ENCODE measurements around the gene COL4A6.

The COL4A6 gene

DNA sequence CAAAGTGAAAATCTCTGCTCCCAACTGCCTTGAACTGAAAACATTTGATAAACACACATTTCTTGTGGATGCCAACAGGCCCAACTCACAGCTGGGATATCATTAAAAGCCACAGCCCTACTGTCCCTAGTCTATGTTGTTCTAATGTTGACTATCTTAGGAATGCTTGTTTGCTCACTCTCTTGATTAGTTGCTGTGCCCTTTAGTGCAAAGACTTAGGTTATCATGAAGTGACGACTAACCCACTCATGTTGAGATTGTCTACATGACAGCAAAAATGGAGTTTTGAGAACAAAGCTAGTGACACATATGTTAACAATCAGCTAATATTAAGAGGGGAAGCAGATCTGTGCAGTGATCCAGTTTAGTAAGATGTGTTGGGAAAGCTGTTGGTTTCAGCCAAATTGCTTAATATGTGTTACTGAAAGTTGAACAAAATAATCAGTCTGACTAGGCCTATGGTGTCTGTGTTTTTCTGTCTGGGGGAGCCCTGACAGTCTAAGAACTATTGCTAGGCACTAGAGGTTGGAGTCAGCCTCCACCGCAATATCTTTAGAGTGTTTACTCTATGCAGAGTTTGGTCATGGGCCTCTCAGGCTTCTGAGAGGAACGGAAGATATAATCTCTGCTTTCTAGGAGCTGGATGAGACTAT is 221.2 kb downstream of the COL4A6 start:
- no peak for DNase-seq

DNA sequence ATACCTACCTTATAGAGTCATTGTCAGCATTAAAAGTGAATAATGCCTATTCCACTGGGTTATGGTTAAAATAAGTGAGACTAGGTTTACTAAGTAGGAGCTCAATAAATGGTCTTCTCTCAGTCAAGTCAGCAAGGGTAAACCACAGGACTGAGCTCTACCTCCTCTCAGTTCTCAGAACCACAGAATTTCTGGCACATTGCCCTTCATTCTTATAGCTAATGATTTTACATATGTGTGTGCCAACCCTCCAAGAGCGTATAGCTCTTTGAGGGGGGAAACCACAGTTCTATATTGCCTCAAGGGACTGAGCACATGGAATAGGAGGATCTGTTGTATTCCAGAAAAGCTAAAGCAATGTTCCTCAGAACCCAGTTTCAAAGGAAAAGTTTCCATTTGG is 221.8 kb downstream of the COL4A6 start:
- DNase-seq = no peak

- no peak for DNase-seq
Observed at GRCh38 chrX:108211301-108211700, 226.9 kb downstream of the COL4A6 start.

DNA sequence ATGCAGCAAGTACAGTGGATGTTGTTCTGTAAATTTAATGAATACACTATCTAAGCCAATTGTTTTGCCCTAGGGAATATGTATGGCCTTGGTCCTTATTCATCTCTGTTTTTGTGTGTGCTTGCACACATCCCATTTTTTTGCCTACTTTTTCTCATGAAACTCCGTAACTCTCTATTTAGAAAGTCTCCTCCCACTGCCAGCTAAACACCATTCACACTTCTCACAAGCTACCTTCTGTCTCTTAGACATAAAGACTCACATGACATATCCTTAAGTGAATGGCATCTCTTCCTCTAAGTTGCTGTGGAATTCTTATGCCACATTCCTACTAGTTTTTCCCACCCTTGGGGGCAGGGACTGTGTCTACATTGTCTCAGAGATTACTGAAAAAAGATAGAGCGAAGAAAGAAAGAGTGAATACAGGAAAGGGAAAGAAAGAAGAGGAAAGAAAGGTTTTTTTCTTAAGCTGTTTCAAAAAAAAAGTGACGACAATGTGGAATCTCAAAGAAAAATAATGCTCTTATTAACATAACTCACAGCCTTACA is 229.1 kb downstream of the COL4A6 start:
- no peak for DNase-seq

DNA sequence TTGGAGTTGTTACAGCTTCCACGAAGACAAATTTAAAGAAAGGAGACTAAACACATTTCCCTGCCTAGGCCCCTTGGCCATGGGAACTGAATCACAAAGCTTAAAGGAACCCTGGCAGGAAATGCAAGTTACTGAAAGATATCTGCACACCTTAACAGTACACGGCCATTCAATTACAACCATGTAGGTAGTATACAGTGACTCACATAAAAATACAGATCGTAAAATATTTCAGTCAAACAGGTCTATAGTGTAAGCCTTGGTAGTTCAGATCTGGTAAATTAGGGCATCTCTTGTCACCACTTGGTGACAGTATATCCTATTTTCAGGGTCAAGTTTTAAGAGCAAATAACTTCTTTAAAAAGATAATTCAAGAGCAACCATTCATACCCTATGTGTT is 234.7 kb downstream of the COL4A6 start:
- no peak for DNase-seq

DNA sequence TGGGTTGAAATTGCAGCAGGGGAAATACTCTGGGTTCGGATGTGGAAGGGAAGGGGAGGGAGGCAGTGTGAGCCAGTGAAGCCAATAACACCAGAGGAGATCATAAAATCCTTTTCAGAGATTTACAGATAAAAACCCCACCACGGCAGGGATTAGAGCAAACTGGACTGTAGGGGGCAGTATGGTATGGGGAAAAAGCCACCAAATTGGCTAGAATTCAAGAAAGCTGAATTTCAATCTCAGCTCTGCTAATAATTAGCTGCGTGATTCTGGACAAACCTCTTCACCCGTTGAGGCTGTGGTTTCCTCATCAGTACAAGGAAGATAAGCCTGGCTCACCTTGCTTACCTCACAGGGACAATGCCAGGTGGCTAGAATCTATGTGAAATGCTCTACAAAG is 238.5 kb downstream of the COL4A6 start:
- DNase-seq = peak in 2 of 56 donors; percentile 2 to 8

DNA sequence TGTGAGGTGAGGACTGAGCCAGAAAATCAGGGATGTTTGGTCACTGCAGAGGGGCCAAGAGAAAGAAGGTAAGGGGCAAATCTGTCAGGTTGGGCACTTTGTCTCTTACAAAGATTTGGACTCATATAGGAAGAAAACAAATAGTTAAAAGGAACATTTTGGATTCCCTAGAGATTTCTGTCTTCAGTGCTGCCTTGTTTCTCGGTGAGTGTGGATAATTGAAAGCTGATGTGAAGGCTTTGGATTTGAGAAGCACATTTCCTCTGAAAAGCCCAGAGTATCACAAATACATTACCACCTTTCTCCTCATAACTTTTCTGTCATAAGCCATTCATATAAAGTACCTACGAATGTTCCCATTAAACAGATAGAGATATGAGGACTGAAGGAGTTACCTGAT is 239.2 kb downstream of the COL4A6 start:
- DNase-seq = no peak

DNA sequence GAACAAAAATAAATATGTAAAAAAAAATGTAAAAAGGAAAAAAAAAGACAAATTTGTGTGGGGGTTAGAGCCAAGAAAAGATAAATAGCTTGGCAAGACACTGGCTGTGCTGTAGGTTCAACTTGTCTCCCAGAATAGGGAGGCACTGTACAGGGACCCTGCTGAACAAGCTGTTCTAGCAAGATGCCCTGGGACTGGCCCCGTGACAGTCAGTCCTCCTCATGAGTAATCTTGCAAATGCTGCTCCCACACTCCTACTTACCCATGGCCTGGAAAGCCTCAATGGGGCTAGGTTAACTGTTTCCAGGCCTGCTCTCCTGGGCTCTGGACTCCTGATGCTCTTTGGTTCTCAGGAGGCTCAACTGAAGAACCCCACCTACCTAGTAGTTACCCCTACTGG is 239.8 kb downstream of the COL4A6 start:
- DNase-seq = no peak

DNA sequence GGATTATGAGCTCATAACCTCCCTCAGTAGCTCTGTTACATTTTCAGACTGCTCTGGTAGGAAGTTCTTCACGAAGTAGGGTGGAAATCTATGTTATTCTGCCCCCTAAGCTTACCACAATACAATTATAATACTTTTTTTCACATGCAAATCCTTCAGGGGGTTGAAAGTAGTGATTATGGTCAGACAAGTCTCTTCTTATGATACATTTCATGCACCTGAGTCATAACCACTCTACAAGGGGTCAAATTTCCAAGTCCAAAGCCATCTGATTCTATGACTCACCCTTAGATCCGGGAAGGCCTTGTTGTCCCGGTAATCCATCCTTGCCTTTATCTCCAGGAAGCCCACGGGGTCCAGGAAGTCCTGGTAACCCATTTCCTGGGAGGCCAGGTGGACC is 251.4 kb downstream of the COL4A6 start:
- no peak for DNase-seq

DNA sequence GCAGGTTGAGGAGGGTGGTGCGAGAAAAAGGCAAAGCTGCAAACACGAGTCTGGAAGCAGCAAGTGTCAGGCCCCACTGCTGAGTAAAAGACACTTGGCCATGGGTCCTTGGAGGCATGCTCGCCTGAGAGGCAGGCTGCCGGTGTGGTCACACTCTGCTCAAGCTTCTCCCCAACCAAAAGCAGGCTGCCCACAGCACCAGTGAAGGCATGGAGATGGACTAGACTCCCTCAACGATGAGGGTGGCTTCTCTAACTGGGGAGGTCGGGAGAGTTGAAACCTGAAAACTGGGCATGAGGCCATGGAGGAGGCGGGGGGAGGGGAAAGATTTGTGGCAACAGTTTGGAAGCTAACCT is 260.1 kb downstream of the COL4A6 start:
- no peak for DNase-seq

DNA sequence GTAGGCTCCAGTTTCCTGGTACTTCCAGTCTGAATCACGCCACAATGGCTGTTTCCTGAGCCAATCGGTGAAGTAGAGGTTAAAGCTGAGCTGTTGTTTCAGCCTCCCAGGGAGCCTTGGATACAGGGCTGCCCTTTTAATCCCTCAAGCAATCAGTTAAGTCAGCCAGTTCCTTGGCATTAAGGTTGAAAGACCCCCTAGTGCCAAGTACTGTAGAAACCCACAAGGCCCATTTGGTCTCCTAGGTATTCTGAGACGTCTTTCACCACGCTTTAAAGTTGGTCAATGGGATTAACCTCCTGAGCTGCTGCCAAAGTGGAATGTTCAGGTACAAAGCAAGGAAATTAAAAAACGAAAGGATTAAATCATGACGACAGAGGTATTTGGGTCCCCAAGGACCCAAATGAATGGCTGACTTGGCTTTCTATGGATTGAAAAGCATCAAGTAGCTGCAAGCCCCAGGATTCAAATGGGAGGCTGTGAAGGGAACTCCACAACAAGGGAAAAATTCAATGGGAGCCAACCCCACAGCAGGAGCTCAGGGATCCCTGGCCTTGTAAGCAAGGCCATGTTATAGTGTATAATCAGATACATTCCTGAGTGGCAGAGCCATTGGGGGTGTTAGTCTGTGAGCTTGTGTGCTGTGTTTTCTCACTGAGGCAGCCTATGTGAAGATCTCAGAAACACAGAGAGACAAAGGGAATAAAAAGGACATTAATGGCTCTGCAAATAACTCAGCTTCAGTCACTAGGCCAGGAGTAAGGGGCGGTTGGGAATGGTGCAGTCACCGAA is 260.7 kb downstream of the COL4A6 start:
- no peak for DNase-seq

GRCh38 chrX:108173874-108174273 is 264.3 kb downstream of the COL4A6 start:
- no peak for DNase-seq

- DNase-seq = no peak
Observed at GRCh38 chrX:108171671-108172070, 266.6 kb downstream of the COL4A6 start.

GRCh38 chrX:108169768-108170167 is 268.5 kb downstream of the COL4A6 start:
- DNase-seq = no peak

DNA sequence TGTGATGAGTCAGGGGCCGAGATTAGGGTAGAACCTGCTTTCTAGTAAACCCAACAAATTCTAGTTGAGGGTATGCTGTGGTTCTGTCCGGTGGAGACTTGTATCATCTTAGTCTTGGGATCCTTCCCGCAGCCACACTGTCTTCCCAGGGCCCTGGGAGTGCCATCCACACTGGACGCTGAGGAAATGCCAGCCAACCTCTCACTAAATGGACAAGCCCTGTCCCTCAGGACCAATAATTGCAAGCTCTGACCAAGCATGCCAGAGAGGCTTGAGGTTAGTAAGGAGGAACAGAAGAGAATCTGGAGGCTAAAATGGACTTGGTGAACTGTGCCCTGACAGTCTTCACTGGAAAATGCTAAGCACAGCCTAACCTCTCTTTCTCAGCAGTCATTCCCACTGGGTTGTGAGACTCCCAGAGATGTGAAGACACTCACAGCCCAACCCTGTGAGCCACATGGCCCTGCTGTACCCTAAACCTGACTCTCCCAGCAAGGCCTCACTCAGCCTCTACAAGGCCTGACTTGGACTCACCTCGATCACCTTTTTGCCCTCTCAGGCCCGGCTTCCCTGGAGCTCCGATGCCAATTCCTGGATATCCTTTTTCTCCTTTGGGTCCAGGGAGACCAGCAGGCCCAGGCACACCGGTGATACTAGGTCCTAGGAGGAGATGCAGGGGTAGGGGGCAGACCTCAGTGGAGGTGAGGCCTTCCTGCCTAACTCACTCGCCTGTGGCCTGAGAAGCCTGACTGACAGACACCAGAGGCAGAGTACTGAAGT is 269.1 kb downstream of the COL4A6 start:
- no peak for DNase-seq

DNA sequence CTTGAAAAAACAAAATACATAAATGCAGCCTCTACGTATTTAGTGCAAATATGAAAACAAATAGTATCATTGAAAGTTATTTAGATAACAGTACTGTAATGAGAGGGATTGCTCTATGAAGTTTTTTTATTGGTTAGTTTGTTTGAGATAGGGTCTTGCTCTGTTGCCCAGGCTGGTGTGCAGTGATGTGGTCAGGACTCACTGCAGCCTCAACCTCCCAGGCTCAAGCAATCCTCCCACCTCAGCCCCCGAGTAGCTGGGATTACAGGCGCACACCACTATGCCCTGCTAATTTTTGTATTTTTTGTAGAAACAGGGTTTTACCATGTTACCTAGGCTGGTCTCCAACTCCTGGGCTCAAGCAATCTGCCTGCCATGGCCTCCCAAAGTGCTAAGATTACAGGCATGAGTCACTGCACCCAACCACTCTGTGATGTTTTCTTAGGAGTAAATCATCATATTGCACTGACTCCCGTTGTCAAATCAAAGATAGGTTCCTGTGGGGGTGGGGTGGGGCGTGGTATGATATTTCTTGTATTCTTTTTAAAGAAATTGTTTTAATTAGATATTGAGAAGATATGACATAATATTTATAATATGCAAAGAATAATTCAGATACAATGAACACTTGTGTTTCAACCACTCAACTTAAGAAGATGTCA is 270.9 kb downstream of the COL4A6 start:
- no peak for DNase-seq

DNA sequence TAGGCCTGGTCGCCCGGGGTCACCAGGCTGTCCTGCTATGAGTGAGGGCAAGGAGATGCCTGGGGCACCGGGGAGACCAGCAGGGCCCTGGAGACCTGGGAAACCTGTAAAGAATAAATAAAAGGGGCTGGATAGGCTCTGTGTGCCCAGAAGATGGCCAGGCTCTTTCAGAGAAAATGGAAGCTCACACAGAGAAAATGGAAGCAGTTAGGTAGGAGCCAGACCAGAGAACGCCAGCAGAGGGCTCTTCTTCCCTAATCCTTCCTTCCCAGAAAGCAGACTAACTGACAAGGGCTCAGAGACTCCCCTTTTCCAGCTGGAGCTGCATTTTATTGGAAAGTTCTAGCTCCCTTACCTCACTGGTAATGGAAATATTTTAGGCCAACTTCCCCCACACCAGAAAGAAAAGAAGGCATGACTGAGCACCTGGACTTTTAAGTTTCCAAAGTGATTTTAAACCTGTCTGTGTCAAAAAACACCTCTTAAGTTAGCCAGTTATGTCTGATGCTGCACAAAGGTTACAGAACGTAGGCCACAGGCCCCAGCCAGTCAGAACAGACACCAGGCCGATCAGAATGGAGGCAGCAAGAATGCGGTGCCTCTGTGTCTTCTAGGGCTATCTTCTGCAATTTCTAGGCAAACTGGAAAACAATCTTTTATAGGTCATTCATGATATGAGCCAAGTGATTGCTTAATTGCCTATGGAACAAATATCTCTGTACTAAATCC is 272.7 kb downstream of the COL4A6 start:
- DNase-seq = peak in 3 of 56 donors; percentile 1 to 16 (median 4)

GRCh38 chrX:108163333-108164082 is 274.7 kb downstream of the COL4A6 start:
- no peak for DNase-seq

DNA sequence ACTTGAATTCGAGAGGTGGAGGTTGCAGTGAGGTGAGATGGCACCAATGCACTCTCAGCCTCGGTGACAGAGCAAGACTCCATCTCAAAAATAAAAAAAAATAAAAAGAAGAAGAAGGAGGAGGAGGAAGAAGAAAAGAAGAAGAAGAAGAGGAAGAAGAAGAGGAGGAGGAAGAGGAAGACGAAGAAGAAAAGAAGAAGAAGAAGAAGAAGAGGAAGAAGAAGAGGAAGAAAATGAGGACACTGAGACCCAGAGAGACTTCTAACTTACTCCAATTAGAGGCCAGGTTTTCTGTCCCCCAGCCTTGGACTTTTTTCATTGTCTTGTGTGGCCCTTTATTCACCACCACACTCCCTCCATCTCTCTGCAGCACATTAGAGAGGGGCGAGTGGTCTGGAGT is 276.0 kb downstream of the COL4A6 start:
- DNase-seq = no peak

- no peak for DNase-seq
Observed at GRCh38 chrX:108160309-108160708, 277.9 kb downstream of the COL4A6 start.
